Ovary (tissue), 9 donors: ENCODE data around the gene SLC9A3. TPM values are rescaled to one million over a fixed set of nuclear protein-coding genes. Genes with fewer than 3 reads are reported as not detected.

Experiments used
- DNase-seq, 5 donors: peaks; one replicate each; pipeline ENCODE4 v3.0.0-alpha.2; 2019 to 2020
- H3K27ac ChIP-seq, 2 donors: fragments of 200-600 bp; one replicate each; pipeline versions ENCODE4 v1.5.1 to v1.8.0; 2019 to 2022
- H3K27me3 ChIP-seq: fragments of 200-600 bp; one replicate; pipeline ENCODE4 v1.8.0; 2022
- H3K36me3 ChIP-seq: fragments of 200-600 bp; sonication (generic); one replicate; pipeline ENCODE4 v1.5.1; 2019
- H3K4me1 ChIP-seq: one replicate; pipeline ENCODE4 v1.8.1; 2013; ENCODE audit warnings: mild to moderate bottlenecking, moderate library complexity; ENCODE audit not compliant: insufficient read depth
- H3K4me3 ChIP-seq: fragments of 200-600 bp; sonication (generic); one replicate; pipeline ENCODE4 v1.5.1; 2017
- H3K9me3 ChIP-seq, 2 donors: fragments of 200-600 bp in 1 of 2; sonication (generic) in 1 of 2; one replicate each; pipeline versions ENCODE4 v1.5.1 to v1.8.1; 2013 to 2019; ENCODE audit warnings: mild to moderate bottlenecking in 1 of 2, moderate library complexity in 1 of 2
- CTCF ChIP-seq, 3 donors: fragments of 450-650 bp in 2 of 3; fragments of 200-600 bp in 1 of 3; IDR thresholded peaks; one replicate each; pipeline versions ENCODE4 v1.5.1 to v1.8.0; 2016 to 2022; ENCODE audit warnings: antibody characterized with exemption in 3 of 3, mild to moderate bottlenecking in 1 of 3
- EP300 ChIP-seq: sonication (generic); formaldehyde crosslinking; IDR thresholded peaks from one replicate; pipeline ENCODE4 v1.6.1; 2017; ENCODE audit warnings: antibody characterized with exemption
- POLR2A ChIP-seq: fragments of 450-650 bp; IDR thresholded peaks from one replicate; pipeline ENCODE4 v1.6.1; 2017; ENCODE audit warnings: antibody characterized with exemption, mild to moderate bottlenecking, moderate library complexity
- WGBS, 3 donors: extraction: QIAGEN DNeasy Blood & Tissue Kit in 1 of 3; methylation state at CpG; one replicate each; pipeline versions ENCODE4 v1.1.5 to v1.1.7; 2013 to 2017; 5-methylcytosine and 5-hydroxymethylcytosine counted together
- intact Hi-C, 4 donors: fragments of 100-400 bp; cut with DNase I; formaldehyde crosslinking; loops; one replicate each; pipeline versions ENCODE4 v1.11.0 to v1.15.1; 2022 to 2023
- polyA plus RNA-seq, 2 donors: library from polyadenylated mRNA; stranded (reverse); fragments of 200-250 nt in 1 of 2; fragments of 350-450 nt in 1 of 2; fragmentation: Illumina TruSeq in 1 of 2; extraction: RNeasy Lipid Tissue Mini Kit (QIAGEN cat#74804) in 1 of 2; gene quantifications; one replicate each; pipeline ENCODE4 v1.2.3, GENCODE V29; 2013 to 2014
- total RNA-seq, 7 donors: library from RNA; depleted of rRNA in 2 of 7; stranded (reverse); fragments of >200 nt in 2 of 7; fragmentation: NEBNext Ultra II Directional in 3 of 7; extraction: Animal tissue kit (Norgen Biotek cat#: 25700) in 3 of 7; gene quantifications; one replicate each; pipeline versions ENCODE4 v1.1.0 to v1.2.4, GENCODE V29; 2016 to 2023
- donor health status: DM: no; HTN: no; CAD: no; lungs with moderate emphysema.
- donor health status: DM: no; HTN: no; CAD: no.
- donor health status: Bipolar disorder and iron deficiency.
- donor health status: DM: yes; HTN: yes; CAD: no.
- donor health status: DM: no; HTN: no; CAD: no.
- donor health status: DM: yes; HTN: yes; CAD: no.

Gene SLC9A3
- total and polyA plus RNA-seq, 9 donors, result 1.2 to 3.6 (median 1.9) TPM

DNA sequence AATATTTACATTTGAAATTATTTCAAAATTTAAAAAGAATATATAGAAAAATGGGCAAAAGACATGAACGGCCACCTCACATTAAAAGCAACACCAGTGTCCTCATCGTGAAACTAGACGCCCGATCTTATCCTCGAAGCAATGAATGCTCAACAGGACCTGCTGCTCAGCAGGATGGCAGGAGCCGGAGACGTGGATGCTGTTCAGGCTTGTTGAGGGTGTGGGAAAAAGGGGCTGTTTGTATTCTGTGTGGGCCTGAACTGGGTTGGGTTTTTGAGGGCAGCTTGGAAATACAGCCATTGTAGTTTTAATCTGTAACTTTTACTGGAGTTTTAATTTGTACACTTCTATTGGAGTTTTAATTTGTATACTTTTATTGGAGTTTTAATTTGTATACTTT, 60.9 kb downstream of the SLC9A3 start:
- no peaks in the 10 kb centered on the region for H3K36me3 ChIP-seq
- no peak for DNase-seq
- H3K4me3 ChIP-seq, result no peak overlapping the region
- H3K27me3 ChIP-seq, result no peaks in the 10 kb centered on the region
- no peak overlapping the region for H3K27ac ChIP-seq
- H3K9me3 ChIP-seq, result no peaks in the 10 kb centered on the region
- 75 to 91% (median 79%) methylated on average over 7 of the region's 7 CpGs for WGBS, 3 donors
- no peak for TF ChIP-seq CTCF (IDR thresholded peaks at IDR 0.05)
- TF ChIP-seq EP300, result no peak
- no peak for TF ChIP-seq POLR2A
- intact Hi-C loops, result no loop called here
- no peaks in the 10 kb centered on the region for H3K4me1 ChIP-seq

- no peak for TF ChIP-seq EP300
- TF ChIP-seq CTCF (IDR thresholded peaks at IDR 0.05), result no peak
- no peak for TF ChIP-seq POLR2A
- no peaks in the 10 kb centered on the region for H3K4me1 ChIP-seq
- no peaks in the 10 kb centered on the region for H3K36me3 ChIP-seq
- WGBS, 3 donors, result 93 to 94% (median 94%) methylated on average over 24 of the region's 24 CpGs
- no peak for DNase-seq
- no peaks in the 10 kb centered on the region for H3K9me3 ChIP-seq
- H3K27me3 ChIP-seq, result no peaks in the 10 kb centered on the region
- intact Hi-C loops, result no loop called here
- H3K27ac ChIP-seq, result no peak overlapping the region
- H3K4me3 ChIP-seq, result no peak overlapping the region
Measured at GRCh38 chr5:462051-462481, 62.2 kb downstream of the SLC9A3 start.

- peak in 2 of 5 donors; percentile 11 to 26 for DNase-seq
- intact Hi-C loops, result no loop called here
- no peak for TF ChIP-seq EP300
- no peak for TF ChIP-seq CTCF (IDR thresholded peaks at IDR 0.05)
- TF ChIP-seq POLR2A, result no peak
- Histone ChIP-seq H3K27me3 (no peaks in the 10 kb centered on the region), H3K4me3 (no peak overlapping the region), H3K9me3 (no peaks in the 10 kb centered on the region), H3K27ac (no peak overlapping the region), H3K4me1 (no peaks in the 10 kb centered on the region), H3K36me3 (no peaks in the 10 kb centered on the region)
- WGBS, 3 donors, result 98 to 99% (median 98%) methylated on average over 8 of the region's 8 CpGs
Measured at GRCh38 chr5:460273-460625, 64.0 kb downstream of the SLC9A3 start.

DNA sequence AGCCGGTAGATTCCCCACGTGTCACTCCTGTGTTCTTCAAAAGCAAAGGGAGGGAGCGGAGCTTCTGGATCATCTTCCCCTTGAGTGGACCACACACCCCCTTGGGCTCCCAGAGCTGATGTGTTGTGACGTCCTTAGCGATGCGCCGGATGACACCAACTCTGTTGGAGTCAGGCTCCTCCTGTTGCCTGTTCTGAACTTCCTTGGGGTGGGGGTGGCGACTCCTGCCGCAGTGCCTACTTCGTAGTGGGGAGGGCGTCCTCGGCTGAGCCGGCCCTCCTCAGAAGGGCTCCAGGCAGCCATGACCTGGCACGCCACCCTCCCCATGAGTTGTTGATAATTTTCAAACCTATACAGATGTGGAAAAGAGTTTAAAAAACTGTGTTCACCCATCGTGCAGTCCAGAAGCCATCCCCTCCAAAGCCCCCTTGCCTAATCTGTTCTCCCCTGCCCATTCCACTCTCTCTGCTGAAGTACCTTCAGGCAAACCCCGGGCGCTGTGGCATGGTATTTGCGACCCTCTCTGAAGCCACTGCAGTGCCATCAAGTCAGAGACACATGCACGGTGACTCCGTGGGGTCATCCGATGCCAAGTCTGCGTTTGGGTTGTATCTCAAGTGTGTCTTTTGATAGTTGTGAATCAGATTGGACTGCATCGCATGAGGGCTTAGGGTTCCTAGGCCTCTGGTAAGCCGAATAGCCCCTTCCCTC, 64.5 kb downstream of the SLC9A3 start:
- 92 to 96% (median 93%) methylated on average over 24 of the region's 24 CpGs for WGBS, 3 donors
- intact Hi-C loops, result no loop called here
- TF ChIP-seq POLR2A, result no peak
- no peak for TF ChIP-seq CTCF (IDR thresholded peaks at IDR 0.05)
- no peak for TF ChIP-seq EP300
- no peaks in the 10 kb centered on the region for H3K9me3 ChIP-seq
- no peaks in the 10 kb centered on the region for H3K4me1 ChIP-seq
- H3K36me3 ChIP-seq, result no peaks in the 10 kb centered on the region
- no peak overlapping the region for H3K4me3 ChIP-seq
- H3K27ac ChIP-seq, result no peak overlapping the region
- peak in 2 of 5 donors; percentile 9 to 21 for DNase-seq
- no peaks in the 10 kb centered on the region for H3K27me3 ChIP-seq
